GM19193 (cell line): Measurements from ENCODE around the gene ACVR2B.

Experiments
- POLR2A ChIP-seq: IDR thresholded peaks from 4 replicates; pipeline ENCODE4 v1.6.1; 2011; ENCODE audit not compliant: insufficient read depth, insufficient read length; ENCODE audit errors: extremely low read depth

ACVR2B gene

DNA sequence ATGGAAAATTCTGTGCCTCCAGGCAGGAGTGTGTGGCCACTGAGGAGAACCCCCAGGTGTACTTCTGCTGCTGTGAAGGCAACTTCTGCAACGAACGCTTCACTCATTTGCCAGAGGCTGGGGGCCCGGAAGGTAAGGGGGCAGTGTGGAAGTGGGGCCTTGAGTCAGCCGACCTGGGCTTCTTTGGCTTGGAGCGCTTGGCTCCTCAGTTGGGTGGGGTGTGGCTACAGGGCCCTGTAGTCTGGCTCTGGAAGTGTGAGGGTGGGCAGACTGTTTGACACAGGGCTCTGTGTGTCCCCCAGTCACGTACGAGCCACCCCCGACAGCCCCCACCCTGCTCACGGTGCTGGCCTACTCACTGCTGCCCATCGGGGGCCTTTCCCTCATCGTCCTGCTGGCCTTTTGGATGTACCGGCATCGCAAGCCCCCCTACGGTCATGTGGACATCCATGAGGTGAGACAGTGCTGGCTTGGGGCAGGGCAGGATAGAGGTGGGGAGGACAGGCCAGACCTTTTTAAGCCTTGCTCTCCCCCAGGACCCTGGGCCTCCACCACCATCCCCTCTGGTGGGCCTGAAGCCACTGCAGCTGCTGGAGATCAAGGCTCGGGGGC, 24.3 kb downstream of the ACVR2B start:
- no peak for TF ChIP-seq POLR2A

DNA sequence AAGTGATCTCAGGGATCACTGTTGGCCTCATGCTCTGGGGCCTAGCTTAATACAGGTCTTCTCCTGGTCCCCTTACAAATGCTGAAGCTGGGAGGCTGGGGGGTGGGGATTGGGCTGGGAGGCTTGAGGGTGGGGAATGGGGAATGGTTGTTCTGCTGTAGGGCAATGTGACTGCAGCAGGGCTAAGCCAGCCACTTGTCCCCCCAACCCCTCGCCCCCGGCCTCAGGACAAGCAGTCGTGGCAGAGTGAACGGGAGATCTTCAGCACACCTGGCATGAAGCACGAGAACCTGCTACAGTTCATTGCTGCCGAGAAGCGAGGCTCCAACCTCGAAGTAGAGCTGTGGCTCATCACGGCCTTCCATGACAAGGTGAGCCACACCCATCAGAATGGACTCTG, 25.2 kb downstream of the ACVR2B start:
- no peak for TF ChIP-seq POLR2A

DNA sequence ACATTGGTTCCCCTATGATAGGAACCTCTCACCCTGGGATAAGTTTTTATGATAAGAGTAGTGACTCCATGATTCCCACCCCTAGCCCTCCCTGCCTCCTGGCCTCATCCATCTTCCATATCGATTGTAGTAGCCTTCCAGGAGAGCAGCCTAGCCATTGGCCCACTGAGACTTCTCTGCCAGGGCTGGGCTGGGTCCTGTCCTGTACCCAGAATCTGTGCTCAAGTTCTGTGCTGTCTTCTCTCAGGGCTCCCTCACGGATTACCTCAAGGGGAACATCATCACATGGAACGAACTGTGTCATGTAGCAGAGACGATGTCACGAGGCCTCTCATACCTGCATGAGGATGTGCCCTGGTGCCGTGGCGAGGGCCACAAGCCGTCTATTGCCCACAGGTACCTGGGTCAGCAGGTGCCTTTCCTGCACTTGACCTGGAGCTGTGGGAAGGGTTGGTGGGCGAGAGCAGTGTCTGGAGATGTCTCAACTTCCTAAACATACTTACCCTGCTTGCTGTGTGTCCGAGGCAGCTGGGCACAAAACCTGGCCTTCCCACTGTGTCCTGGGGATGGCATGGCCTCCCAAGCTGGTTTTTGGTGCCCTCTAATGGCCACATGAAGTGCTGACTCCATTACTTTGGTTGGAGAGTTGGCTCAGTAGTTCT, 25.9 kb downstream of the ACVR2B start:
- TF ChIP-seq POLR2A = no peak

DNA sequence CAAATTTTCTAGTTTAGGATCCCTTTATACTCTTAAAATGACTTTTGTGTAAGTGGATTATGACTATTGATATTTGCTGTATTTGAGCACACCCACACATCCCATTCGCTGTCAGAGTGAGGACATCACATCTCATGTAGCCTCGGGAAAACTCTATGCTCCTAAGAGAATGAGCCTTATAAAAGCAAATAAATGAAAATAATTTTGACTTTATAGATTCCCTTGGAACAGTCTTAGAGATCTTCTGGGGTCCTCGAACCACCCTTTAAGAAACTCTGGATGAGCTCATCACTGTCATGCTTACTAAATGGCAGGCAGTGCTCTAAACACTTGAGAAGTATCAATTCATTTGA, 26.4 kb downstream of the ACVR2B start:
- no peak for TF ChIP-seq POLR2A

DNA sequence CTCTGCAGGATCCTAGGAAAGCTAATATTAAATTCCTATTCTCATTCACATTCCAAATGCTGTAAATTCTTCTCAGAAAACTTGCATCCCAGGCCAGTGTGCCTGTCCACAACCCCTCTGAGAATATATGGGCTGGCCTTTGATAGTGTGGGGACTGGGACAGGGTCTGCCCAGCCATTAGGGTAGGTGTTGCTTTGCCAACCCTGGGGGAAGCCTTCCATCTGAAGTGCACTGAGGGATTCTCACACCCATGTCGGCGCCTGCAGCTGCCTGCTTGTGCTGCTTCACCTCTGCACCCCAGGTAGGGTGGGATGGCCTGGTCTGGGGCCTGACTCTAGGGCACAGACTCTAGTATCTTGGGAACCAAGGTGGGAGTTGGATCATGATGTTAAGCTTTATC, 27.2 kb downstream of the ACVR2B start:
- no peak for TF ChIP-seq POLR2A

DNA sequence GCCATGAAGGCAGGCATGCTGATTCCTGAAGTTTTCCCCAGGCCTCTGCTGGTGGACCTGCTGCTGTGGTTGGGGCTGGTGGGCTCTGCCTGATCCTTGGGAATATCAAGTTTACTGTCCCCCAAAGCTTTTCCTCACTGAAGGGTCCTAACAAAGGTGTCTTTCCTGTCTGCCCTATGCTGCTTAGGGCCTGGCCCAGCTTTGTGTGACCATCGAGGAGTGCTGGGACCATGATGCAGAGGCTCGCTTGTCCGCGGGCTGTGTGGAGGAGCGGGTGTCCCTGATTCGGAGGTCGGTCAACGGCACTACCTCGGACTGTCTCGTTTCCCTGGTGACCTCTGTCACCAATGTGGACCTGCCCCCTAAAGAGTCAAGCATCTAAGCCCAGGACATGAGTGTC, 29.3 kb downstream of the ACVR2B start:
- no peak for TF ChIP-seq POLR2A

DNA sequence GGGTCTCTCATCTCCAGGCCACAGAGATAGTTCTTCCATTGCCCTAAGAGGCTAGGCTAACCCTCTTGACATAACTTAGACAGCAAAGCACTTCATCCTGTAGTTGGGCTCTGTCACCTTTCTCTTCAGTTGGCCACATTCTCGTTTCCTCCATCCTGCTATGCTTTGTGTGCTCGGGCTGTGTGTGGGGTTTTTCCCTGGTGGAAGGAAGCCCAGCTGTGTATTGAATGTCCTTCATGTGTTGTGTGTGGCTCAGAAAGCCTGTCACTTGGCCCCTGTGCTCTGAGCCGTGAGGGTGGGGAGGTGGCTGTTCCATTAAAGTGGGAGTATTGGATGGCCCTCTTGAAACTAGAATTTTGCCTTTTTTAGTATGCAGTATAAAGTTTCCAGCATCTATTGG, 33.6 kb downstream of the ACVR2B start:
- no peak for TF ChIP-seq POLR2A

DNA sequence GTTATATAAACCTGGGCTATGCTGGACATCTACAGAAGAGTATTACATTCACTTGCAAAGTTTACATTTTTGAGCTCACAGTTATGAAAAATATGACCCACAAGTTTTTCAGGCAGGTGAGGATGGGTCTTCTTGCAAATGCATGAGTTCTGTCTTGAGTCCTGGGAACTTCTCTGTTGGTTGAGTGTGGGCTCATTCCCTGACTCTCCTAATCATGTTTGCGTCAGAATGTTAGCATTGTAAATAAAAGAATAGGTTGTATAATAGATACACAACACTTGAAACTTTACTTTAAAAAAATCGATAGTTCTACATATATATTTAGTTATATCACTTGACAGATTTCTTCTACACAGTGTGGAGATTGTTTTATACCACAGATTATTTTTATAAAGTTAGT, 35.3 kb downstream of the ACVR2B start:
- no peak for TF ChIP-seq POLR2A

DNA sequence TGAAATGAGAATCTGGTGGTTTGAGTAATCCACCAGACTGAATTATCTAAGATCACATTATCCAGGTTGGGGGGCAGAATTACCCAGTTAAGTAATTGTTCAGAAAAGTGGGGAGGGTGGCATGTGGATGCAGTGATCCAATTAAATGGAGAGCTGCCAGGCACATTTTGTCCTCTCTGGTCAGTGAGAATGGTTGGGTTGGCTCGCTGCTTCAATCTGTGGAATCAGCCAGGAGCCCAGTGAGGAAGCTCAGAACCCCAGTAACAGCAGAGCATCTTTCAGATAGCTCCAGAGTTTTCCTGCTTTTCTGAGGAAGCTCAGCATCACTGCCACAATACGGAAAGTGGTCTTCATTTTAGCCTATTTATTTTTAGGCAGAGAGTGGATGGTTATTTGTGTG, 36.1 kb downstream of the ACVR2B start:
- TF ChIP-seq POLR2A = no peak

DNA sequence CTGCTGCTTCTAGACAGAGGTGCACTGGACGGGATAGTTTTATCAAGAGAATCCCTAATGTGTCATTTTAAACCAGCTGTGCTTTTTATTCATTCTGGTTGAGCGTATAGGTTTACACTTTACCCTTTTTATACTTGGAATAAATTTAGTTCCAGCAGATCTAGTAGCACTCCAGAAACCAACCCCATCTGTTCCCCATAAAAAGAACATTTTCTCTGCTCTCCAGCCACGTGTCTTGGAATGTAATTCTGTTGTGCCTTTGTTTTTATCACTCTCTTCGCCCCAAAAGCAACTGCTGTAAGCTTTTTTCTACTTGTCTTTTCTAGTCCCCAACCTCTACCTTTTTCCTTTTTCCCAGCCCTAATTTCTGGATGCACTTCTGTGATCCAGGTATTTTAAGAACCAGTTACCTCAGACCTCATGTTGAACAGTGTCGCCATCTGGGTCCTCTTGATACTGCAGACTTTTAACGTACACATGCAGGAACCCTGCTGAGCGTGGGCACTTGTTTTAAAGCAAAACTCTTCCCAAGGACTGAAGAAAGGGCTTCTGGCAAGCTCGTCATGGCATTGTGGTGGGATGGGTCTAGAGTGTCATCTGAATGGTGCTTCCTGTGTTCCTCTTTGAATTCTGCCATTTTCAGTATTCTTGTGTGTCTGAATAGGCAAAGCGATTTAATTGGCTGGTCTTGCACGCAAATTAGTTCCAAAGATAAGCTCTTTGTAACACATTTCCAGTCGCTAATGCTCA, 36.8 kb downstream of the ACVR2B start:
- TF ChIP-seq POLR2A = no peak

DNA sequence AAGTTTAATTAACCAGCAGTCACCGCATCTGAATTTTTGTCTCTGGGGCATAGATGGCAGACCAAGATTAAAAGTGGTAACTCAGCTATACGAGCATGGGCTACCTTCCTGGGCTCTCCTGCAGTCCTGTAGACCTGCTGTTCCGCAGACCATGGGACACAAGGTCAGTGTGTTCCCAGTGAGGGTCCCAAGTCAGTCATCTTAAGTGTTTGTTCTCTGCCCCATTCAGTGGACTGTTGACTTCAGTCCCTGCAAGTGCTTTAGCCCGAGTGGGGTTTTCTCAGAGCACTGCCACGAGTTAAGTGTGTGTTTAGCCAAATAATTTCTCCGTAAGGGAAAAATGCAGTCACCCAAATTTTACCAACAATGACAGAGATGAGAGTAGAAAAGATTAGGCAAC, 37.5 kb downstream of the ACVR2B start:
- no peak for TF ChIP-seq POLR2A

DNA sequence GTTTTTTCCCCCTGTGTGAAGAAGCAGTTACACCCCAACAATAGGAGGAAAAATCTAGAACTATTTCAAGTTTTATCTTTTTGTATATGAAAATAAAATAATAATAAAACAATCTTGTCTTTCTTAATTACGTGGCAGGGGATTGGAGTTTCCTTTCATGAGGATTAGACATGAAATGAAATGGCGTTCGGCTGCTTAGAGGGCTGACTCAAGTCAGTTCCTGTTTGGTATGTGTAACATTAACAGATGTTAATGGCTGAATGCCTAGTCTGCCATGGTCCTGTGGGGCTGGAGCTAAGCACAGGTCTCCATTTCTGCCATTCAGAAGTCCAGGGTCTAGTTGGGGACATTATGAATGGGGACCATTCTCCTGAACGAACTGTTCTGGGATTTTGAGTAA, 39.3 kb downstream of the ACVR2B start:
- TF ChIP-seq POLR2A = no peak

DNA sequence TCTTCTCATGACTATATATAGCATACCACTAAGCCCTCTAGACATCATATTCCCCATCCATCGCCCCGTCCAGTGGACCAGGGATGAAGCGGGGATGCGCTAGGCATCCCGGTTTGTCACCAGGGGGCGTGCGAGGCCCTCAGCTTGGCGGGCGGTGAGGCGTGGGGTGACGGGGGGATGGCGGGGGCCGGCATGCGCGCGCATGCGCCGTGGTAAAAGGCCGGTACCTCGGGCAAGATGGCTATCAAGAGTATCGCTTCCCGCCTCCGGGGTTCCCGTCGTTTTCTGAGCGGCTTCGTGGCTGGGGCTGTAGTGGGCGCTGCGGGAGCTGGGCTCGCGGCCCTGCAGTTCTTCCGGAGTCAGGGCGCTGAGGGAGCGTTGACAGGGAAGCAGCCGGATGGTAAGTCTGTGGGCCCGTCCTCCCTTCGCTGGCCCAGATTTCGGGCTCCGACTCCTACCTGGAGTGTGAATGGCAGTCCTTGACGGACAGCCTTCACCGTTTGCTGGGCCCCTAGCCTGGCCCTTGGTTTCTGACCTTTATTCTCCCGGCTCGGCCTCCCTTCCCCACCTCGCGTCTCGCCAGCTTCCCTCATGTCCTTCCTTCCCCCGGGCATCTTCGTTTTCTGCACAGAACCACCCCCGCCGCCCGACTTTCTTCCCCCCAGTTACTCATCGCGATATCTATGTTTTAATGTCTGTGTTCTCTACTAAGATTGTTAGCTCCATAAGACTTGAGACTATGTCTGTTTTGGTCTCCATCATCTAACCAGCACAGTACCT, 42.6 kb downstream of the ACVR2B start, which contains the start of gene EXOG:
TSS of gene EXOG (plus strand) at position 210 of the 780 bp plus-strand sequence. CDS start at position 238, 28 bp downstream.
- peak; percentile 80 for TF ChIP-seq POLR2A

DNA sequence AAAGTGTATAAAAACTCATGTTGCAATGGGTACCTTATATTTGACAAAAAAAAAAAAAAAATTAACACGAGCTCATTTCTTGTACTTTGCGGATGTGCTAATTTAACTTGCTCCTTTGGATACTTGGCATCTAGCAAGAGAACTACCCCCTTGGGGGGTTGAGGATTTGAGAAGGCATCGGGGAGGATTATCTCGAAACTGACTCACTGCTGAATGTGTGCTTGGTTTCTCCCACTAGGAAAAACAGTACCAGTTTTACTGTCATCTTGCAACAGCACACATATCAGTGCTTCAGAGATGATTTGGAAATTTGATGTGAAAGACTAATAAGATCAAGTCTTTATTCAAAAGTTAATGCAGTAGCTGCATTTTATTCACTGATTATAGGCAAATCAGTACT, 43.3 kb downstream of the ACVR2B start:
- no peak for TF ChIP-seq POLR2A
